GDM1 (cell line): ENCODE results near the gene CYTL1.
"Not testable (repeated sequence)": the region's sequence is repeated elsewhere in the genome, so short reads cannot be mapped to it uniquely, and the experiment has no call there.

Experiments used
- DNase-seq: peaks from one replicate; lab custom pipeline; 2025; lab: John Stamatoyannopoulos, UW

The CYTL1 gene

GRCh38 chr4:5033281-5033841 lies 14.1 kb upstream of the CYTL1 start:
- no peak for DNase-seq

DNA sequence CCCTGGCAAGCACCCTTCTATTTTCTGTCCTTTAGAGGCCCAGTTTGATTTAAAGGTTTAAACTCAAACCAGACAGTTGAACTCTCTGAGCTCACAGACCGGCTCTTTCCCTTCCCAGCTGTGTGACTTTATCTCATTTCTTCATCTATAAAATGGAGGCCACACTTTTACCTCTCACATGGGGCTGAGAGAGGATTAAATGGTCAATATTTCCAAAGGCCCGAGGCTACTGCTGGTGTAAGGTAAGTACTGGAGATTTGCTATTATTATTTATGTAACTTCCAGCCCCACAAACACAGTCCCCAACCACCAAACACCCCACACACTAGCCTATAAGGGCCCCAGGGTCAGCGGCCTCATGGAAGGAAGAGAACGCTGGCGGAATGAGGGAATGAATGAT lies 13.6 kb upstream of the CYTL1 start:
- DNase-seq = no peak

DNA sequence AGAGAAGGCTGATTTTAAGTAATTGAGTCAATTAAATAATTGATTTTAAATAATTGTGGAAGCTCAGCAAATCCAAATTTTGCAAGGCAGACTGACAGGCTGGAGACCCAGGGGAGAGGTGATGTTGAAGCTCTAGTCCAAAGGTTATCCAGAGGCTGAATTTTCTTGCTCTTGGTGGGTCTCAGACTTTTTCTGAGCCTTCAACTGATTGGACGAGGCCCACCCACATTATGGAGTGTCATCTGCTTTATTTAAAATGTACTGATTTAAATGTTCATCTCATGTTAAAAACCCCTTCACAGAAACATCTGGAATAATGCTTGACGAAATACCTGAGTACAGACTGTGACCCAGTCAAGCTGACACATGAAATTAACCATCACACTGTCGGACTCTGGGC lies 11.7 kb upstream of the CYTL1 start:
- DNase-seq = no peak

DNA sequence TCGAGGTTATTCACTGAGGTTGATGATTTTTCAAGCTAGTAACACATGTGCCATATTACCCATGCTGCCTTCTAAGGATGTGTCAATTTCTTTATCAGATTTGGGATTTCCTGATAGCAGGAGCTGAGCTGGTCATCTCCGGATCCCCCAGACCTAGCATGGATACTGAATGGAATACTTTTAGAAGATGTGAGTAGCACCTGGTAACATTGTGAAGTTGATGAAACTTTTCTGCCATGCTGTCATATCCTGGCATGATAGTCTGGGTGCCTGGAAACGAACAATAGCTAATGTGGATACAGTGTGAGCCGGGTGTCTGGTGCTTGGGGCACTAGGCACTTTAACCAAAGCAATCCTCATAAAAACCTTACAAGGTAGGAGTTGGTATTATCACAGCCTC lies 11.0 kb upstream of the CYTL1 start:
- no peak for DNase-seq

DNA sequence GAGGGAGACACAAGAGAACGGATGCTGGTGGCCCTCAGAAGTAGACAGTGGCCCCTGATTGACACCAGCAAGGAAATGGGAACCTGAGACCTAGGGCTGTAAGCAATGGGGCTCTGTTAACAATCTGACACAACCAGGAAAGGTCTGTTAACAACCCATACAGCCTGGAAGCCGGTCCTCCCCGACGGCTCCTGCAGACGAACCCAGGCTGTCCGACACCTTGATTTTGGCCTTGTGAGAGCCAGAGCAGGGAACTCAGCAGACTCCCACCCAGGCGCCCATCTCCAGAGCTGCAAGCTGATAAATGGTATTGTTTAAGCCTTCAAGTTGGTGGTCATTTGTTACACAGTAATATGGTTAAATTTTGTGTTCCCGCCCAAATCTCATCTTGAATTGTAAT lies 10.2 kb upstream of the CYTL1 start:
- no peak for DNase-seq

- DNase-seq = no peak
These were observed 9.2 kb upstream of the CYTL1 start for GRCh38 chr4:5028480-5028879.

DNA sequence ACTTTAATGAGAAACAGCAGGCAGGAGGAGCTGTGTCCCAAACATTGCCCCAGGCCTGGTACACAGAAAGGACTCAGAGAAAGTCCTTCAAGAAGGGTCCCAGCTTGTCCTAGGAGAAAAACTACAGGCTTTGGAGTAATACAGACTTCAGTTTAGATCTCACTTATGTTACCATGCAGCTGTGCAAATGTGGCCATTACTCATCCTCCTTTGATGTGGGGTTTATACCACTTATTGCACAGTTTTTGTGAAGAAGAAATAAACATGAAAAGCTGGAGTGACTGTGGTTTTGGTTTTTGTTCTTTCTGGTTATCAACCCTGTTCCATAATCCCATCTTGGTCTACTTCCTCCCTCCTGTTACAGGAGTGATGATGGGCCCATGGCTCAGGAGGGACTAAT lies 8.1 kb upstream of the CYTL1 start:
- no peak for DNase-seq

- no peak for DNase-seq
These were observed 7.1 kb upstream of the CYTL1 start for GRCh38 chr4:5026371-5026770.

DNA sequence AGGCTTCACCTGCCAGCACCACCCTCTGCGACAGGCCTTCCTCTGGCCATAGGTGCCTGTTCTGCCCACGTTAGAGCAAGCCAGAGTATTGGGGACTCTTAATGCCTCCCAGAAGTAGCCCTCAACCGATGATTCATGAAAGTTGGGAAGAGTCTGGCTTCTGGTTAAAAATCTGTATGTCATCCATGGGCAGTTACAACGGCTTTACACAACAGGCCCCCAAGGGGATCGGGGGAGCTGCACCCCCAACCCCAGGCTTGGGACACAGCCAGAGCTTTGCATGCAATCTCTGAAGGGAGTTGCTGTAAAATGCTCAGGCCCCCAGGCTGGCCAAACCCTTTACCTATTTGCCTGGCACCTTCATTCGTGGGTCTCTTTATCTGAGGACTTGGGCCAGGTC lies 5.4 kb upstream of the CYTL1 start:
- DNase-seq = no peak

GRCh38 chr4:5021546-5021945 lies 2.3 kb upstream of the CYTL1 start:
- DNase-seq = no peak

- no peak for DNase-seq
These were observed 1.1 kb upstream of the CYTL1 start for GRCh38 chr4:5020341-5020740.

- DNase-seq = no peak
These were observed 538 bp upstream of the CYTL1 start for GRCh38 chr4:5019796-5020195.

DNA sequence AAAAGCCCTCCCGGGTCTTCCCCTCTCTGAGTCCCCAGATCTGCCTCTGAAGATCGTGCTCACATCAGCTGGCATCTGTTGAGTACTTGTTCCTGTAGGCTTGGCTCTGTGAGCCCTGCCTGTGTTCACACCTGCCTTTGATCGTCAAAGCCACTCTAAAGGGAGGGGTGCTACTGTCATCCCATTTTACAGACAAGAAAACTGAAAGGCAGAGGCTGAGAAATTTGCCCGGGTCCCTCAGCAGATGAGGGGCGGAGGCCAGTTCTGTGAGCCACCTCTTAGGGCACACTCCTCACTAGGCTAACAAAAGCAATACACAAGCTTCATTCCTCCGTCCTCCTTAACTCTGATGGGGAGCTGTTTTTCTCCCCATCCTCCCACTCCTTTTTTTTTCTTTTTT lies 655 bp downstream of the CYTL1 start:
- no peak for DNase-seq

GRCh38 chr4:5018096-5018495 lies 1.2 kb downstream of the CYTL1 start:
- DNase-seq = no peak

- DNase-seq = no peak
These were observed 5.1 kb downstream of the CYTL1 start for GRCh38 chr4:5014007-5014682.

- no peak for DNase-seq
These were observed 6.3 kb downstream of the CYTL1 start for GRCh38 chr4:5012958-5013357.

- DNase-seq = no peak
These were observed 6.9 kb downstream of the CYTL1 start for GRCh38 chr4:5012244-5012898.

GRCh38 chr4:5010984-5011383 lies 8.3 kb downstream of the CYTL1 start:
- DNase-seq = no peak

DNA sequence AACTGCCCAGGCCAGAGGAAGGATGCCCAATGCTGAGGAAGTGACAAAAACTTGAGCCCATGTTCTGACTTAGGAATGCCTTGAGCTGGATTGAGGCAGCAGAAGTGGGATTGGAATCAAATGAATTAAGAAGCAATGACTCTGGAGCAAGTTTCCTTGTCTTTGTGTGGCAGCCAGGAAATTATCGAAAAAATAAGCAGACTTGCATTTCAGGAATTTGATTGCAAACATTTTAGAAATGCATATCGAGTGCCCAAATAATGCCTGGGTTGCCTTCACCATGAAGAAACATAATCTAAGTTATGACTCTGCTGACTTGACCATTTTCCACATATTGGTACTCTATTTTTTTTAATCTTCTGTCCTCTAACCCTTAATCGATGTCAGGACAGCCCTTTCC lies 9.5 kb downstream of the CYTL1 start:
- DNase-seq = no peak

GRCh38 chr4:5006932-5007331 lies 12.3 kb downstream of the CYTL1 start:
- DNase-seq = not testable (repeated sequence)

DNA sequence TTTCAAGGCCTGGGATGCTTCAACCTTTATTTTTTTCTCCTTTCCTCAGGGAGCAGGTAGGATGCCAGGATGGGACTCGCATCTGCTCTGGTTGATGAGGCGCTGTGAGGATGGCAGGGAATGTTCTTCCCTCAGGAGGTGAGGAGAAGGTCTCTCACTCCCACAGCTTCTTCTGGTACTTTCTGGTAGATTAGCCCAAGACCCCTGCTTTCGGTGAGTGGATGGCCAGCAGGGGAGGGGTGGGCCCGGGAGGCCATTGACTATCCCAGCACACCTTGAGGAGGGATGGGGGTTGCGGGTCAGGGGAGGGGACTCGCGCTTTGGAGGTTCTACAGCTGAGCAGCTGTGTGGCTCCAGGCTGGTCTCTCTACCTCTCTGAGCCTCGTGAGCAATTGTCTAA lies 14.8 kb downstream of the CYTL1 start:
- no peak for DNase-seq

DNA sequence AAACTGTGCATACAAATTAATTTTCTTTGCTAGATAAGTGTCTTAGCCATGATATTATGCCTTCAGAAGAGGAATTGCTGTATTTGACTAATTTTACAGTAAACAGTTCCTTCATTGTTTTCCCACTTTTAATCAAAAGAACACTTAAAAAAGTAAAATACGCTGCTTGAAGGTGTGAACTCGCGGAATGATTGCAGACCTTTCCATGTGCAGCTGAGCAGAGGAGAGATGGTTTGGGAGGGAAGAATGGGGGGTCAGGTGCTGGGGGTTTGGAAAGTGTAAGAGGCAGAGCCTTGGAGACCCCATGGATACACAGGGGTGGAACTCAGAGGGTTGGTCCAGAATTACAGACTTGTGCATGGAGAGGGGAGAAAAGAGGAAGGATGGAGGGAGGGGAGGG lies 15.3 kb downstream of the CYTL1 start:
- no peak for DNase-seq

DNA sequence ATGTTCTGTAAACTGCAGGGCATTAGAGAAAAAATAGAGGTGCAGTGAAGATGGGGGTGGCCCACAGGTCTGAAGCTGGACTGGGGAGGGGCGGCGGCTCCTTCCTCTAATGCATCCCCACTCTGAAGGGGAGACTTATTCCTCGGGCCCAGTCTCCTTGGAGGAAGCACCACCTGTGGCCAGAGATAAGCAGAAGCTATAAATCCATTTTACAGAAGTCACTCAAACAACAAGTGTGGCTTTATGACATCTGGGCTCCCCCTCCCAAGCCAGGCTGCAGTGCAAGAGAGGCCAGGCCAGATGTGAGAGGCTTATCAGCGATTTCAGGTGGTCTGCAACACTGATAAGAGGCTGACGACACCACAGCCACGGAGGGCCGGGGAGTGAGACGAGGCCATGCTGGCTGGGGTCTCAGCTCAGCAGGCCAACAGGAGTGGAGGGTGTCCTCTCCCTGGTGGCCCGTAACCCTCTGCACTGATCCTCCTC lies 15.8 kb downstream of the CYTL1 start:
- peak; percentile 71 for DNase-seq

DNA sequence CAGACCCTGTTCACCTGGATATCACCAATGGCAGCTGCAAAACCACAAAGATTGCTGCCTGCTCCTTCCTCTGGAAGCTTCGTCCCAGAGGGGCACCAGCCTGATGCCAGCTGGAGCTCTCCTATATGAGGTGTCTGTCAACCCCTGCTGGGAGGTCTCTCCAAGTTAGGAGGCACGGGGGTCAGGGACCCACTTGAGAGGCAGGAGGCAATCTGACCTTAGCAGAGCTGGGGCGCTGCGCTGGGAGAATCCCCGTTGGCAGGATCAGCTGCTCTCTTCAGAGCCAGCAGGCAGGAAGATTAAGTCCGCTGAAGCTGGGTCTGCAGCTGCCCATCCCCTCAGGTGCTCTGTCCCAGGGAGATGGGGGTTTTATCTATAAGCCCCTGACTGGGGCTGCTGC lies 17.6 kb downstream of the CYTL1 start:
- DNase-seq = not testable (repeated sequence)
